Mucosa of gallbladder (tissue), 1 donor: ENCODE results near the gene TSSK2. TPM values are rescaled to one million over a fixed set of nuclear protein-coding genes. Genes with fewer than 3 reads are reported as not detected.

Experiments
- DNase-seq: peaks from one replicate; pipeline ENCODE4 v3.0.0-alpha.2; 2020; ENCODE audit warnings: low spot score
- total RNA-seq: library from RNA; stranded (reverse); gene quantifications from one replicate; pipeline ENCODE4 v1.2.1, GENCODE V29; 2021
- donor health status: DM: no; HTN: no; CAD: no.

The TSSK2 gene
- total RNA-seq, 1 donor from 2014 or later = not detected

DNA sequence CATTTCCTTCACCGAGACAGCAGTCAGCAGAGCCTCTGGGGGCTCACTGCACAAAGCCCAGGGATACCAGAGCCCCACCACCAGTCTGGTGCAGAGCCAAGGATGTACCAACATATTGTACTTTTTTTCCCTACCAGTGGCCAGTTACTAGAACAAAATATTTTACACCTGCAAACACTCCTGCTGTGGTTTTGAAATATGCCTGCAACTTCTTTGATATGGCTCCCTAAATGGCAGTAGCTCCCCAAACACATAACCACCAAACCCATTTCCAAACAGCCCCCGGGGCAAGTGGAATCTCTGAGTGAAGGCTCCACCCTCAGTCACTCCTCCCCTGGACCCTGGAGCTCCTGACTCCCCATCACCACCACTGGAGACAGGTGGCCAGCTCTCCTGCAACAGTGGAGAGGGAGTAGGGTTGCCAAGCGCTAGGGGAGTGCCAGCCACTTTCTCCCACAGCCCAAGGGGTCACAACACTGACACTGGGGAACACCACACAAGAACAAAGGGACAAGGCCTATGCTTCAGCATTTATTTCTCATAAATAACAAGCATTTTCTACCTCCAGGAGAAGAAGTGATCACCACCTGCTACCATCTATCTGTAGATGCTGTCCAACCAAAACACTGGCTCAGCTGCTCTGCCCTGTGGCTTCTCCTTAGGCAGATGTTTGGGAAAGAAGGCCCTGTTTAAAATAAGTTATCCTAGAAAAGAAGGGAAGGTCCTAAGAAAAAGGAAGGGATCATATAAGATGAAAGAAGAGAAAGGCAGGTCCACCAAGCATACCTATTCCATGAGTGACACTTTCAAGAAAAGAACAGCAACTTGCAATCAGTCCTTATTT lies 24.0 kb upstream of the TSSK2 start:
- DNase-seq = no peak

DNA sequence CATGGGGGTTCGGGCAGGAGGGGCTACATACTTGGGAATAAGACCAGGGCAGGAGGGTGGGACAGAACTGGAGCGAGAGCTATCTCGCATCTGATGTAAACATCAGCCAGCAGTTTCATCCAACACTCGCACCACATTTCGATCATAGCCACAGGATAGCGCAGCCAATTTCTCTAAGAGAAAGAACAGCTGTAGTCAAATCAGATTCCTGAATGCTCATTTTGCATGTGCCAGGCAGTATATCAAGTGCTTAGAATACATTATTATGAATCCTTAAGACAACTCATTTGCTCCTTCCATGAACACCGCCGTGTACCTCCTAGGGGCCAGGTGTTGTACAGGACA lies 23.4 kb upstream of the TSSK2 start:
- DNase-seq = no peak

DNA sequence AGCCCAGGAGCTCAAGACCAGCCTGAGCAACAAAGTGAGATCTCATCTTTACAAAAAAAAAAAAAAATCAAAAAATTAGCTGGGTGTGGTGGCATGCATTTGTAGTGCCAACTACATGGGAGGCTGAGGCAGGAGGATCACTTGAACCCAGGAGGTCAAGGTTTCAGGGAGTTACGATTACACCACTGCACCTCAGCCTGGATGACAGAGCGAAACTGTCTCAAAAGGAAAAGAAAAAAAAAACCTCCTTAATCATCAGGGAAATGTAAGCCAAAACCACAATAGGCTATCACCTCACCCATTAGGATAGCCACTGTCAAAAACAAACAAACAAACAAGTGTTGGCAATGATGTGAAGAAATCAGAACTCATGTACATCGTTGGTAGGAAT lies 22.3 kb upstream of the TSSK2 start:
- no peak for DNase-seq

DNA sequence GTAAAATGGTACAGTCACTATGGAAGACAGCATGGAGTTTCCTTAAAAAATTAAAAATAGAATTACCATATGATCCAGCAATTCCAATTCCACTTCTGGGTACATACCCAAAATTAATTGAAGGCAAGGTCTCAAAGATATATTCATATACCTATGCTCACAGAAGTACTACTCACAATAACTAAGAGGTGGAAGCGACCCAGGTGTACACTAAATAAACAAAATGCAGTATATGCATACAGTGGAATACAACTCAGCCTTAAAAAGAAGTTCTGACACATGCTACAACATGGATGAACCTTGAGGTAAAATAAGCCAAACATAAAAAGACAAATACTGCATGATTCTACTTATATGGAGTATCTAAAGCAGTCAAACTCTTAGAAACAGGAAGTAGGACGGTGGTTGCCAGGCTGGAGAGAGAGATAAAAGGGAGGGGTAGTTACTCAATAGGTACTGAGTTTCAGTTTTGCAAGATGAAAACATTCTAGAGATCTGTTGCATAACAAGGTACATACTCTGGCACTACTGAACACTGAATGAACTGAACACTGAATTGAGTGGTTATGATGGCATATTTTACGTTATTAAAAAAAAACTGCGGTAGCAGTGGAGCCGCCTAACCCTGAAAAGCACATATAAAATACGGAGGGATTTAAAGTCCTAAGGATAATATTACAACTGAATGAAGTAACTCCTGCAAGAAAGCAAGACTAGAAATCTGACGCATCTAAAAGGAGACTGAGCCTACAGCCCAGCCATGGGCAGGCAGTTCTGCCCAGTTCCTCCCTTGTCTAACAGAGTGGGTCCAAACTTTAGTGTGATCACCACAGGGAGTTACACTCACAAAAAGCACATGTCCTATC lies 21.7 kb upstream of the TSSK2 start:
- DNase-seq = peak; percentile 46

DNA sequence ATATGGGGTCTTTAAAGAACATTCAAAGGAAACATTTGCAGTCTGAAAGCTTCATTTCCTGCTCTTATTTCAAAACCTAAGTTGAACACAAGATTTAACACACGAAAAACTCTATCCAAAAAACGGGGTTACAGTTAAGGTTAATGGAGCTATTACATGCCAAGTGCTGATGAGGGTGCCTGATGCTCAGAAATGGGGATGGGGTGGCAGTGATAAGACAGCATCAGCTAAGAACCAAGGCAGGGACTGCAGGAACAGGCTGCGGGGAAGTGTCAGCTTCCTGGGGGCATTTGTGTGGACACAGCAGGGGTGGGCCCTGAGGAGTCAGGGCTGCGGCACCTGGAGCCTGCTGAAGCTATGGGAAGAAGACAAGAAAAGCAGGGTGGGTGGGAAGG lies 21.0 kb upstream of the TSSK2 start:
- DNase-seq = no peak

DNA sequence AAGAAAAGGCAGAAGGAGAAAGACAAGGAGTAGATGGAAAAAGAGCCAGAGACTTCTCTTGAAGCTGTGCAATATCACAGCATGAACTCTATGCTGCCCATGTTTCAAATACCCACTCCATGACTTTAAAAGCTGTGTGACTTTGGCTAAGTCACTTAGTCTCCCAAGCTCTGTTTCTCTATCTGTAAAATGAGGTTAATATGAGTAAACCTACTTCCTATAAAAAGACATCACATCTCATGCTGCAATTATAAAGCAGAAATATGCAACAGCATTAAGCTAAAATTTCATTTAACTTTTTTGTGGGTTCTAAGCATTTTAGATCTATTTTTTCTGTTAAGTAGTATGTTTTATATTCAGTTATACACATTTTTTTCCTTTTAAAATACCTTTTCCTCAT lies 20.5 kb upstream of the TSSK2 start:
- DNase-seq = no peak

DNA sequence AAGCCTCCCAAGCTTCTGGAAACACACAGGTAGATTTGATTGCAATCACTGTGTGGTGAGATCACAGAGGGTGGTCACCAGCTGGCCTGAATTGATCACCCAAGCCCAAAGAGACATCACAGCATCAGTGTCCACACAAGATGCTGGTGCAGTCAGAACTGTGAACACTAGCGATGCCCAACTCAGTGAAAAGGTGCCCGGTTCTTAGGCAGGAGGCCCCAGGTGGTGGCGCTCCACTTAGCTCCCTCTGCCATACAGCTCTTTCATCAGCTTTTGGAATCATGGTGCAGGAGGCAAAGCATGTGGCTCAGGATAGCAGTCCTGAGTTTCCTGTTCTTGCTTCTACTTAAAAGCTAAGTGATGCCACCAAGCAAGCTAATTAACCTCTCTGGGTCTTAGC lies 20.0 kb upstream of the TSSK2 start:
- DNase-seq = no peak

DNA sequence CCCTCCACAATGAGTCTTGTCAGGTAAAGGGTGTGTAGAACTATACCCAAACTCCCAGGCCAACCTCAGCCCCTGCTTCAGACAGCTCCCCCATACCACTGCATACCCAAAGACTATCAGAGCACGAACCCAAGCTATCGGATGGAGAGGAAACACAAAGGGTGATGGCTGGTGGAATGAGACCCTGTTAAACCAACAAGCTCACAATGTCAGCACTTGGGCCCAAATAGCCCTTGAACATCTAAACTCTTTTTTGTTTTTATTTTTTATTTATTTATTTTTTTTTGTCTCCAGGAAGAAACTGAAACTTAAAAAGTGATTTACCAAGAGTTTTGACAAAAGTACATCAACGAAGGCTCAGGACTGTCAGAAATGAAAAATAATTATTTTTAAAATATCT lies 19.5 kb upstream of the TSSK2 start:
- no peak for DNase-seq

DNA sequence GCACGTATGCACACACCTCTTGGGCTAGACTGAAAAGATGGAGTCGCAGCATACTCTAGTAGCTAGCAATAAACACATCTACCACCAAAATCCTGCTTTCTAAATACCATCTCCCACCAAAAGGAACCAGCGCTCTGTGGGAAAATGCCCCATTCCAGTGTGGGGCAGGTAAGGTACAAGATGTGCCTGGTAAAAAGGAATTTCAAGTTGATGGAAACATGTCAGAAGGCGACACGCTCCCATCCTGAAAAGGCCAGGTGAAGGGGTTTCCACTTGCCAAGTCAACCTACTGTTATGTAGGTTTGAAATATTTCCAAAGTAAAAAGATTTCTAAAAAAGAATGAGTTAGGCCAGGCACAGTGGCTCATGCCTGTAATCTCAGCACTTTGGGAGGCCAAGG lies 17.7 kb upstream of the TSSK2 start:
- DNase-seq = no peak

DNA sequence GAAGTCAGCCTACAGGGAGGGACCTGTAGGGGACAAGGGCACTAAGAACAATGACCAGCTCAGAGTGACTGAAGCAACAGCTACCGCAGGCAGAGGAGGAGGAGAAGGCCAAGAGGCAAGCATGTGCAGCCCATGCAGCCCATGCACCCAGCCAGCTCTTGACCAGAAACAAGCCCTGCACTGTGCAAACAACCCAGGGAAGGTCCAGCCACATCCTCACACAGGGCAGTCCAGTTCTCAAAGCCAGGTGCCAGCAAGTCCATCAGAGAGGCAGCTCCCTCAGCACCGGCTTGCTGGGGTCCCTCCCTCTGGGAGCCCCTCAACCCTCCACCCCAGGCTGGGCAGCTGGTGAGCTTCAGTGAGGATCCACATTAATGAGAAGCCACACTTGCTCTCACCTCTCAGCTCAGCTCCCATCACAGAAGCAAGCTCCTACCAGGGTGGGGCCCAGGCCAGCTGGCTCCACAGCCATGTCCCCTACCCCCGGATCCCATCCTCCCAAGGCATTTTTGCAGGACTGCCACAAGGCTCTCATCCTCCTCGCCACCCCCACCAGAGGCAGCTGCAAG lies 16.0 kb upstream of the TSSK2 start:
- DNase-seq = no peak

DNA sequence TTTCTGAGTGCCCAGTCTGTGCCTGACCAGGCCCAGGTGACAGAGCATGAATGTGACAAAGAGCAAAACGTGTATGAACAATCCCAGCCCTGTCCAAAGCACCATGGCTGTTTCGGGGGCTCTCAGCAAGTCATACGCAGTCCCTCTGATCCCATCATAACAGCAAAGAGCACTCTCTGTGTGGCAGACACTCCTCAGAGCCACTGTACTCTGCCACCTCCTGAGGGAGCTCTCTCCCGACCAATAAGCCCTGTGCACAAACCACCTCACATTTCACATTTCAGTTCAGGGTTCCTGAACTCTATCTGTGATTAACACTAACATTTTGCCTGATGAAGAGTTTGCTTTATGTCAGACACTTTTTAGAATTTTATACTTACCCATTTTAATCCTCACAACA lies 15.5 kb upstream of the TSSK2 start:
- DNase-seq = no peak

DNA sequence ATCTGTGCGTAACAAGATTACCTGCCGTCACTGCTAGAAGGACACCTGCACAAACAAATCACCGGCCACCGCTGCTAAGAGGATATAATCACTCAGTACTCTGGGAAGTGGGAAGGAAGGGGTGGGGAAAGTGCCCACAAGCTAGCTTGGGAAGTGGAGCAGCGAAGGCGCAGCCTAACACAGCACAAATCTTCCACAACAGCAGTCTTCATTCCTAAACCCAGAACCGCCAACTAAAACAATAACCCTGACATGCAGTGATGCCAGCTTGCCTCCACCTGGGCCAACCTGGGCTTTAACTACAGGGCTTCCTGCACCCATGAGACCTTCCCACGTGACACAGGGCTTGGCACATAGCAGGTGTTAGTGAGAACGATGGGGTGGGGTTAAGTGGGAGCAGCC lies 14.0 kb upstream of the TSSK2 start:
- no peak for DNase-seq

DNA sequence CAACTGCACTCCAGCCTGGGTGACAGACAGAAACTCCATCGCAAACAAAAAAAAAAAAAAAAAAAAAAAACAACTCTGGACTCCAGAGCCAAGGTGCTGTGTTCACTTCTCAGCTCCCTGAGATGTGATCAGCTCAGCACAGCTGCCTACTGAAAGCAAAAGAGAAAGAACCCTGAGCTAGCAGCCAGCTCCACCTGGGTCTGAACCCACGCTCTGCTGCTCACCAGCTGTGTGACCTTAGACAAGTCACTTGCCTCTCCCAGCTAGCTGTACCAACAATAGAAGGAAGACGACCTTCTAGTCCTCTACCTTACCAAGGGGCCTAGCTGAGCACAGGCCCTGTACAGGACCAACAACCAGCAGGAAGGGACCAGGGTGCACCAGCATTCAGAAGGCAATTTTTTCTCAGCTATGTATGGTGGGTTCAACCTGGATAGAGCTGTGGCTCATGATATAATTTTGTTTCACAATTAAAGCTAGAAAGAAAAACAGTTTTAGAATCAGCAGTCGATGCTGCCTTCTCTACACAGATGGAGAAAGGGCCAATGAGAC lies 12.7 kb upstream of the TSSK2 start:
- no peak for DNase-seq

DNA sequence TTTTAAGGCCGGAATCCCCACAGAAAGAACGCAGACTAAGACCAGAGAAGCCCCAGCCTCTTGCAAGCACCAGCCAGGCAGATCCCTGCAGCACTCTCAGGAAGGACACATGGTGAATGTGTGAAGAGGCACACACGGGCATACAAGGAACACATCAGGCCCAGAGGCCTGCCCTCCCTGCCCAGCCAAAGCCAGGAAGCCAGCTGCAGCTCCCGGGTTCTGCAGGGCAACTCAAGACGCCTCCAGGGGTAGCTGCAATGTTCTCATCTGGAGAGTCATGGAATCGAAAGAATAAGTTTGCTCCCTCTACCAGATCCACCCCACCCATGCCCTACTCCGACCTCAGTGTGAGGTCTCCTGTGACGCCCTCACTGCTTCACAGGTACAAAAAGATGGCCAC lies 11.2 kb upstream of the TSSK2 start:
- DNase-seq = no peak

DNA sequence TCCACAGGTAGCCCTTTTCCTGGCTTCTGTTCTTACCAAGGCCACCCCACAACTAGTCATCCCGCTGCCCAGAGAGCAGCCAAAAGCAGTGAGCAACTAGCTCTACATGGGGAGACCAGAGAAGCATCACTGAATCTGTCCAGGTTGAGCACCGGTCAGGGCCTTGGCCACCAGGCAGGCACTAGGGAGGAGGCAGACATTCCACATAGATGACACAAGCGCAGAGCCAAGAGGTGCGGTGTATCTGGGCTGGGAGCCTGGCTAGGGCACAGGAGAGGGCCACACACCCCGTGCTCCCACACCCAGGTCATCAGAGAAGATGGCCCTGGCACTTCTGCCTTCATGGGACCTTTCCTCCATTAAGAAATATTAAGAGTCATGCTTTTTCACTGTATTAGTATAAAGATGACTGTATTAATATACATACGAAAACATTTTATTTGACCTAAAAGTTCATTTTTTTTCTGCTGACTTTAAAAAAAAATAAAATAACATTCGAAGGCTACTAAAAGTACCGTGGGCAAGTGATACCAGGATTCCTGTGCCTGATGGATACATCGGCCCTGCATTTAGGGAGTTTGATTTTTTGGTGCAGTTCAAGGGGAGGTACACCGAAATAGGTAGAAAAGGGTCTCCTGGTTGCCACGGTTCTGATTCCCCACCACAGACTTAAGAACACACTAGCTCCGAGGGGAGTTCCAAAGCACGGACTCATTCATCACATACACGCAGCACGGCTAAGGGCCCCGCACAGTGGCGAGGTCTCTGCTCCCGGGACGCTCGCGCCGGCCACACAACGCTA lies 10.1 kb upstream of the TSSK2 start:
- peak; percentile 75 for DNase-seq

DNA sequence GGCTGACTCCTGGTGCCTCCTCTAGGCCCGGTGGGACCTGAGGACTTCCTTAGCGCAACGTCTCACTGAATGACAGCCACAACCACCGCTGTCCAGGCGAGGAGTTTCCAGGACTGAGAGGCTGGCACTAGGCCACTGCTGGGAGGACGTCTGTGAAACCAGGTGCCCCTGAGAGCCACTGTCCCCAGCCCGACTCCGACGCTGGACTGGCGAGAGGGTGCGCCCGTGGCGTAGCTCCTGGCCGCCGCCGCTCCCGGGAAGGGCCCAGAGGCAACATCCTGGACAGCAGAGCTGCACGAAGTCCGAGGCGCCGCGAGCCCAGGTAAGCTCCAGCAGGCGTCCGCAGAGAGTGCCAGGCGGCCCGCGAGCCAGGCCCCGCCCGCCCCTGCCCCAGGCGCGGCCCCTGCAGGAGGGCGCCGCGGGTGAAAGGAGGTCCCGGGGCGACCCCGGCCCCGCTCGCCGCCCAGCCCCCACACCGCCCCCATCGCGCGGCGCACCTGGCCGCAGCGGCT lies 9.4 kb upstream of the TSSK2 start:
- DNase-seq = peak; percentile 21

DNA sequence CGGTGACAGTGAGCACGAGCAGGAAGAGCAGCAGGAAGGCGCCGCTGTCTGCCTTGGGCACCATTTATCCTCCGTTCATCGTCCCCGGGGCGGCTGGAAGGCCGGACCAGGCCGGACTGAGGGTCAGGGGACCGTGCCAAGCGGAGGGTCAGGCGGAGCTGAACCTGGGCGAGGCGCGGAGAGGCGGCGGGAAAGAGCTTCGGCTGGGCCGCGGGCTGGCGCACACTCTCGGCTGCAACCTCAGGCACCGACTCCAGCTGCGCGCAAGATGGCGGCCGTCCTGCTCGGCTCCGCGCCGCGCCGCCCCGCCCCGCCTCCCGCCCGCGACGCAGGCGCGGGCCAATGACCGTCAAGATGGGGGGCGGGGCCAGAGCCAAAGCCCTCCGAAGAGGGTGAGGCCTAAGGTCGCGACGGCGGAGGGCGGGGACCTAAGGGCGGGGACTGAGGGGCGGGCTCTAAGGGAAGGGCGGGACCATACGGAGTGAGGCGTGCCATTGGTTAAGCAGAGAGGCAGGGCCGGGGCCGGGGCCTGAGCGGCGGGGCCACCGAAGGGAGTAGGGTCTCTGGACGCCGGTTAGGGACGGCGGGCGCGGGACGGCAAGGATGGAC lies 8.9 kb upstream of the TSSK2 start, which contains the start of gene DGCR2:
TSS of gene DGCR2 (minus strand) at position 270 of the 609 bp plus-strand sequence. CDS start at position 64, 206 bp downstream.
- peak; percentile 96 for DNase-seq

DNA sequence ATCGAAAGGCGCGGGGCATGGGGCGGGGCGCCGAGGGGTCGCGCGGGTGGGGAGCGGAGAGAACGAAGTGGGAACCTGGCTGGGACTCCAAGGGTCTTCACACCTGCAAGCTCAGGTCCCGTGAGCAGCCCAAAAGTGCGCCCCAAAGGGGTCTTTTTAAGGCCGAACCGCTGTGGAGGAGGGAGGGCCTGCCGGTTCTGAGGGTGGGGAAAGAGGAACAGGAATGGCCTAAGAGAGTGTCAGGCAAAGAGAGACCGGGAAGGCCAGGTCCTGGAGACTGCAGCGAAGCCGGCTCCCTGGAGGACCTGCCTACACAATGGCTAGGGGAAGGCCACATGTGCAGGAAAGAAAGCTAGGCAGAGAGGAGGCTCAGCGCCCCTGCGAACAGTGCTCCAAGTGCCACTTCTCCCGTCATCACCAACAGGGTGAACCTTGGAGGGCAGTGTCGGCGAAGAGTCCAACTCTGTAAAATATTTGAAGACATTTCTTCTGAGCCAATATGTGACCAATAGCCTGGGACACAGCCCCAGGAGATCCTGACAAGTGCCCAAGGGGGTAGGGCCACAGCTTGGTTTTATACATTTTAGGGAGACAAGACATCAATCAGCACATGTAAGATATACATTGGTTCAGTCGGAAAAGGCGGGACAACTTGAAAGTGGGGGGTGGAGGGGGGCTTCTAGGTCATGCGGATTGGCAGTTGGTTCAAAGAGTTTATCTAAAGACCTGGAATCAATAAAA lies 8.2 kb upstream of the TSSK2 start:
- peak; percentile 16 for DNase-seq

DNA sequence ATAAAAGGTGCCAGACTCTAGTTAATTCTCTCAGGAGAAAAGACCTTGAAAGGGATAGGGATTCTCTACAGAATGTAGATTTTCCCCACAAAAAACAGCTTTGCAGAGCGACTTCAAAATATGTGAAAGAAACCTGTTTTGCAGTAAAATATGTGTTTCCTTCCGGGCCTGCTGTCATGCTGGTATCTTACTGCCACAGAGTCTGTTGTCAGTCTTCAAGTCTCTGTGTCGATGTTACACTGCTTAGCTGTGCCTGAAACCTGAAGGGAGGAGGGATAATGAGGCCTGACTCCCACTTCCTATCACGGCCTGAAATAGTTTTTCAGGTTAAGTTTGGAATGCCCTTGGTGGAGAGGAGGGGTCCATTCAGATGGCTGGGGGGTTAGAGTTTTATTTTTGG lies 7.2 kb upstream of the TSSK2 start:
- no peak for DNase-seq

DNA sequence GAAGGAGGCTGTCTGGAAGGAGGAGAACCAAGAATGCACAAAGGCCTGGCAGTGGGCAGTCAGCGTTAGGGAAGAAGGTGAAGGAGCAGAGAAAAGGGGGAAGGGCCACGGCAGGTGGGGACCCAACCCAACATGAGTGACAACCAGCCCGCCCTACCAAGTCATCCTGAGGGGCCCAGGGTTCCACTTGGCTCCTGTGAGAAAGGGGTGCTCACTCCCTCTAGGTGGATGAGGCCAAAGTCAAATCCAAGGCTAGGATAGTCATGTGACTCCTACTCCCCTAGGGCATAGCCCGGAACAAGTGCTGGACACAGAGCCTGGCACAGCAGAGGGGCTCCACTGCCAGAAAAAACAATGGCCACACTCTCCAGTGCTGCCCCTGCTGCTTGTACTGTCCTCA lies 6.7 kb upstream of the TSSK2 start:
- no peak for DNase-seq
